H9 (cell line): ENCODE measurements around the gene C16orf78. TPM values are rescaled to one million over a fixed set of nuclear protein-coding genes. Genes with fewer than 3 reads are reported as not detected.

ENCODE experiments used
- DNase-seq: peaks from one replicate; pipeline ENCODE4 v3.0.0-alpha.2; 2017
- H2AFZ ChIP-seq: one replicate; pipeline ENCODE4 v1.6.1; 2013; ENCODE audit warnings: mild to moderate bottlenecking, low read length, control low read depth, moderate library complexity
- H2AK5ac ChIP-seq: 2 replicates; pipeline ENCODE4 v1.6.1; 2013; ENCODE audit warnings: low read length, control low read depth, mixed read lengths; ENCODE audit not compliant: insufficient read length
- H2BK120ac ChIP-seq: one replicate; pipeline ENCODE4 v1.6.1; 2013; ENCODE audit warnings: low read depth, mild to moderate bottlenecking, low read length, control low read depth, inconsistent platforms; ENCODE audit not compliant: poor library complexity, severe bottlenecking
- H2BK12ac ChIP-seq: 2 replicates; pipeline ENCODE4 v1.6.1; 2013; ENCODE audit warnings: low read length, control low read depth, mixed read lengths, low read depth; ENCODE audit not compliant: insufficient read length
- H2BK15ac ChIP-seq: 2 replicates; pipeline ENCODE4 v1.6.1; 2013; ENCODE audit warnings: low read depth, low read length, control low read depth
- H2BK20ac ChIP-seq: one replicate; pipeline ENCODE4 v1.6.1; 2013; ENCODE audit warnings: low read depth, mild to moderate bottlenecking, low read length, control low read depth, inconsistent platforms; ENCODE audit not compliant: poor library complexity, severe bottlenecking
- H2BK5ac ChIP-seq: 2 replicates; pipeline ENCODE4 v1.6.1; 2013; ENCODE audit warnings: low read length, control low read depth, mixed read lengths; ENCODE audit not compliant: insufficient read length
- H3K14ac ChIP-seq: 2 replicates; pipeline ENCODE4 v1.6.1; 2013; ENCODE audit warnings: low read length, control low read depth; ENCODE audit not compliant: insufficient read depth
- H3K18ac ChIP-seq: 2 replicates; pipeline ENCODE4 v1.6.1; 2013; ENCODE audit warnings: low read depth, mild to moderate bottlenecking, mixed read lengths, low read length, control low read depth; ENCODE audit not compliant: insufficient read length
- H3K23ac ChIP-seq: 2 replicates; pipeline ENCODE4 v1.6.1; 2013; ENCODE audit warnings: low read length, control low read depth, mixed read lengths, low read depth; ENCODE audit not compliant: insufficient read length
- H3K23me2 ChIP-seq: 2 replicates; pipeline ENCODE4 v1.6.1; 2013; ENCODE audit warnings: low read depth, mild to moderate bottlenecking, mixed read lengths, low read length, control low read depth; ENCODE audit not compliant: insufficient read length, poor library complexity, severe bottlenecking
- H3K27ac ChIP-seq: 2 replicates; pipeline ENCODE4 v1.5.1; 2013; ENCODE audit warnings: low read length, control low read depth, mixed read lengths, low read depth; ENCODE audit not compliant: insufficient read length
- H3K27me3 ChIP-seq: 2 replicates; pipeline ENCODE4 v1.6.1; 2013; ENCODE audit warnings: low read length, control low read depth, inconsistent platforms; ENCODE audit not compliant: insufficient read depth
- H3K4ac ChIP-seq: 2 replicates; pipeline ENCODE4 v1.6.1; 2013; ENCODE audit warnings: low read depth, mild to moderate bottlenecking, control low read depth, inconsistent platforms, low read length, moderate library complexity
- H3K4me1 ChIP-seq: 2 replicates; pipeline ENCODE4 v1.6.1; 2013; ENCODE audit warnings: low read length, control low read depth, inconsistent platforms; ENCODE audit not compliant: insufficient read depth
- H3K4me2 ChIP-seq: 2 replicates; pipeline ENCODE4 v1.6.1; 2013; ENCODE audit warnings: low read length, control low read depth, mixed read lengths; ENCODE audit not compliant: insufficient read length, insufficient read depth
- H3K56ac ChIP-seq: 2 replicates; pipeline ENCODE4 v1.6.1; 2013; ENCODE audit warnings: low read depth, mild to moderate bottlenecking, mixed read lengths, low read length, control low read depth; ENCODE audit not compliant: insufficient read length
- H3K79me1 ChIP-seq: 2 replicates; pipeline ENCODE4 v1.6.1; 2013; ENCODE audit warnings: low read depth, mild to moderate bottlenecking, moderate library complexity, low read length, control low read depth, inconsistent platforms; ENCODE audit not compliant: insufficient read depth, poor library complexity, severe bottlenecking
- H3K79me2 ChIP-seq: 2 replicates; pipeline ENCODE4 v1.6.1; 2013; ENCODE audit warnings: low read length, control low read depth, inconsistent platforms; ENCODE audit not compliant: insufficient read depth
- H3K9ac ChIP-seq: 2 replicates; pipeline ENCODE4 v1.6.1; 2013; ENCODE audit warnings: low read length, control low read depth, mixed read lengths; ENCODE audit not compliant: insufficient read length; ENCODE audit errors: extremely low read depth
- H3K9me3 ChIP-seq: one replicate; pipeline ENCODE4 v1.6.1; 2013; ENCODE audit warnings: low read depth, low read length, inconsistent platforms; ENCODE audit not compliant: control insufficient read depth
- H3T11ph ChIP-seq: one replicate; pipeline ENCODE4 v1.6.1; 2013; ENCODE audit warnings: mild to moderate bottlenecking, low read length, control low read depth, inconsistent platforms
- H4K20me1 ChIP-seq: one replicate; pipeline ENCODE4 v1.6.1; 2013; ENCODE audit not compliant: control insufficient read depth, insufficient read length, insufficient read depth
- H4K5ac ChIP-seq: 2 replicates; pipeline ENCODE4 v1.6.1; 2013; ENCODE audit warnings: low read depth, mild to moderate bottlenecking, mixed read lengths, low read length, control low read depth; ENCODE audit not compliant: insufficient read length
- H4K8ac ChIP-seq: replicated peaks from 2 replicates; pipeline ENCODE4 v1.6.1; 2013; ENCODE audit warnings: low read length, control low read depth, mixed read lengths, low read depth; ENCODE audit not compliant: insufficient read length
- H4K91ac ChIP-seq: 2 replicates; pipeline ENCODE4 v1.6.1; 2013; ENCODE audit warnings: low read depth, mild to moderate bottlenecking, moderate library complexity, mixed read lengths, low read length, control low read depth; ENCODE audit not compliant: insufficient read length
- H3K27ac Mint-ChIP-seq, 3 experiments: 2 replicates in 2 of 3; 3 replicates in 1 of 3; pipeline ENCODE4 v1.8.0; 2020 to 2021; ENCODE audit warnings: mixed read lengths in 3 of 3, mild to moderate bottlenecking in 1 of 3, moderate library complexity in 1 of 3
- H3K27me3 Mint-ChIP-seq: 2 replicates; pipeline ENCODE4 v1.8.0; 2021; ENCODE audit warnings: low read depth, mild to moderate bottlenecking, moderate library complexity, mixed read lengths
- H3K36me3 Mint-ChIP-seq, 3 experiments: 2 replicates in 2 of 3; 3 replicates in 1 of 3; pipeline ENCODE4 v1.8.0; 2020 to 2021; ENCODE audit warnings: low read depth in 3 of 3, mixed read lengths in 3 of 3; ENCODE audit not compliant: insufficient read depth in 1 of 3
- H3K4me1 Mint-ChIP-seq, 2 experiments: 2 replicates each; pipeline ENCODE4 v1.8.0; 2020; ENCODE audit warnings: mixed read lengths in 2 of 2
- H3K4me3 Mint-ChIP-seq, 2 experiments: 2 replicates in 1 of 2; 3 replicates in 1 of 2; pipeline ENCODE4 v1.8.0; 2020 to 2021; ENCODE audit warnings: mild to moderate bottlenecking in 2 of 2, mixed read lengths in 2 of 2, moderate library complexity in 1 of 2
- H3K9me3 Mint-ChIP-seq, 2 experiments: 2 replicates in 1 of 2; 3 replicates in 1 of 2; pipeline ENCODE4 v1.8.0; 2020; ENCODE audit warnings: mild to moderate bottlenecking in 2 of 2, mixed read lengths in 2 of 2, moderate library complexity in 1 of 2
- CTCF ChIP-seq: fragments of 200-600 bp; sonication (generic); conservative IDR thresholded peaks from 3 replicates; pipeline ENCODE4 v1.8.0; 2021; ENCODE audit warnings: antibody characterized with exemption, mild to moderate bottlenecking
- WGBS: extraction: QIAGEN DNeasy Blood & Tissue Kit; methylation state at CpG from one replicate; pipeline ENCODE4 v1.1.7; 2013; ENCODE audit warnings: missing lambda C conversion rate, low lambda C conversion rate, mixed read lengths; ENCODE audit not compliant: insufficient read length; ENCODE audit errors: extremely low coverage; 5-methylcytosine and 5-hydroxymethylcytosine counted together
- total RNA-seq: library from RNA; stranded (reverse); gene quantifications from 2 replicates; pipeline ENCODE4 v1.2.1, GENCODE V29; 2021

C16orf78 gene
- total RNA-seq, 1 experiment from 2014 or later: not detected

GRCh38 chr16:49442805-49443204 is 69.2 kb downstream of the C16orf78 start:
- Histone ChIP-seq H3K56ac (no peak overlapping the region), H2BK12ac (no peak overlapping the region), H3K4ac (no peak overlapping the region), H3K9me3 (no peaks in the 10 kb centered on the region), H2BK15ac (no peak overlapping the region), H3K4me1 (peaks cover 15% of the 10 kb centered on the region), H3K79me2 (no peaks in the 10 kb centered on the region), H3K23ac (no peak overlapping the region), H3K27ac (no peak overlapping the region), H2BK5ac (no peak overlapping the region), H2AFZ (peak overlapping the region; percentile 59), H3K9ac (no peak overlapping the region), H3K18ac (no peak overlapping the region), H3K14ac (peak overlapping the region; percentile 58; the same call in 1 of the 2 replicates), H4K5ac (no peak overlapping the region), H3K23me2 (no peaks in the 10 kb centered on the region), H4K91ac (no peak overlapping the region), H3K27me3 (no peaks in the 10 kb centered on the region), H4K20me1 (no peaks in the 10 kb centered on the region), H3K4me2 (no peak overlapping the region), H3T11ph (no peak overlapping the region), H2BK20ac (no peak overlapping the region), H4K8ac (no peak overlapping the region), H3K79me1 (no peaks in the 10 kb centered on the region), H2AK5ac (no peak overlapping the region), H2BK120ac (no peak overlapping the region)
- Mint-ChIP-seq H3K36me3 (no peaks in the 10 kb centered on the region), H3K27me3 (peaks cover 8% of the 10 kb centered on the region; the same call in 1 of the 2 replicates), H3K9me3 (no peaks in the 10 kb centered on the region; a peak in 1 of 5 replicates), H3K27ac (peak overlapping the region in 1 of 3 experiments; percentile 30; a peak in 2 of 7 replicates), H3K4me1 (peaks cover 54 to 57% of the 10 kb centered on the region in 2 experiments), H3K4me3 (peak overlapping the region in 1 of 2 experiments; percentile 46; a peak in 1 of 5 replicates)
- DNase-seq: no peak
- no peak for TF ChIP-seq CTCF
- WGBS: no CpG with 5 or more reads among the region's 5 CpGs
